K562 (cell line): ENCODE measurements around the gene APOL2. TPM values are rescaled to one million over a fixed set of nuclear protein-coding genes. Genes with fewer than 3 reads are reported as not detected.

Experiments
- CBX3 ChIP-seq, 2 experiments: IDR thresholded peaks; 1 replicate in 1 of 2; 2 replicates in 1 of 2; pipeline ENCODE4 v1.6.1; 2012; ENCODE audit warnings: inconsistent platforms in 2 of 2, low read length in 2 of 2, borderline replicate concordance in 1 of 2, control low read depth in 1 of 2
- DDX20 ChIP-seq: fragments of 450-650 bp; IDR thresholded peaks from 2 replicates; pipeline ENCODE4 v1.6.1; 2016; ENCODE audit warnings: missing genetic modification characterization, low read depth, mild to moderate bottlenecking, missing compliant biosample characterization, moderate library complexity
- ETV6 ChIP-seq, 3 experiments: fragments of 150-350 bp in 1 of 3; sonication (generic) in 1 of 3; formaldehyde crosslinking in 1 of 3; IDR thresholded peaks; 2 replicates each; pipeline versions ENCODE4 v1.6.1 to v1.8.0; 2014 to 2022; ENCODE audit warnings: borderline replicate concordance in 2 of 3, low read depth in 2 of 3, antibody characterized with exemption in 1 of 3, low read length in 1 of 3, mild to moderate bottlenecking in 1 of 3, missing genetic modification reagents in 1 of 3
- HMG20B ChIP-seq: fragments of 250-450 bp; sonication (Bioruptor Pico); IDR thresholded peaks from 2 replicates; pipeline ENCODE4 v1.5.0; 2021; ENCODE audit warnings: mild to moderate bottlenecking
- HNRNPK ChIP-seq: fragments of 200-400 bp; formaldehyde crosslinking; IDR thresholded peaks from one replicate; pipeline ENCODE4 v1.6.1; 2018; ENCODE audit warnings: mild to moderate bottlenecking, low read depth, low read length; ENCODE audit not compliant: poor library complexity, severe bottlenecking
- HSF4 ChIP-seq: fragments of 250-450 bp; sonication (Bioruptor Pico); IDR thresholded peaks from 2 replicates; pipeline ENCODE4 v2.1.2; 2022; ENCODE audit warnings: mild to moderate bottlenecking, moderate library complexity, borderline replicate concordance
- JUND ChIP-seq, 2 experiments: IDR thresholded peaks; 2 replicates in 1 of 2; 3 replicates in 1 of 2; pipeline ENCODE4 v1.6.1; 2011; ENCODE audit warnings: borderline replicate concordance in 2 of 2, low read depth in 2 of 2, low read length in 2 of 2, improper control_type of control experiment in 1 of 2, missing biosample characterization in 1 of 2, missing genetic modification characterization in 1 of 2, missing genetic modification reagents in 1 of 2
- KDM4B ChIP-seq, 2 experiments: fragments of 450-650 bp in 1 of 2; sonication (generic) in 1 of 2; IDR thresholded peaks; 2 replicates each; pipeline ENCODE4 v1.6.1; 2016 to 2017; ENCODE audit warnings: borderline replicate concordance in 2 of 2, antibody characterized with exemption in 1 of 2, low read depth in 1 of 2, mild to moderate bottlenecking in 1 of 2
- NFIX ChIP-seq: fragments of 250-450 bp; sonication (Bioruptor Pico); IDR thresholded peaks from 2 replicates; pipeline ENCODE4 v1.4.0; 2020; ENCODE audit warnings: low read depth, mild to moderate bottlenecking, moderate library complexity
- PHF8 ChIP-seq: fragments of 200-600 bp; sonication (generic); IDR thresholded peaks from 2 replicates; pipeline ENCODE4 v1.6.1; 2012; ENCODE audit warnings: mixed run types, mild to moderate bottlenecking, inconsistent platforms, low read length, moderate library complexity, borderline replicate concordance
- POLR2A ChIP-seq: fragments of 450-650 bp; conservative IDR thresholded peaks from 2 replicates; pipeline ENCODE4 v1.6.1; 2016
- ZNF518B ChIP-seq: fragments of 250-450 bp; sonication (Bioruptor Pico); IDR thresholded peaks from 2 replicates; pipeline ENCODE4 v1.5.0; 2021; ENCODE audit warnings: mild to moderate bottlenecking, moderate library complexity
- ZNF717 ChIP-seq: fragments of 250-450 bp; sonication (Bioruptor Pico); IDR thresholded peaks from 2 replicates; pipeline ENCODE4 v1.5.0; 2021
- ZNF830 ChIP-seq: fragments of 250-450 bp; sonication (Bioruptor Pico); IDR thresholded peaks from 2 replicates; pipeline ENCODE4 v1.5.0; 2021; ENCODE audit warnings: mild to moderate bottlenecking
- polyA plus RNA-seq, 8 experiments: library from polyadenylated mRNA; depleted of rRNA in 4 of 8; stranded (reverse) in 5 of 8; unstranded in 3 of 8; fragments of >200 nt; fragmentation: Nextera tagmentation in 2 of 8; fragmentation: Illumina TruSeq in 1 of 8; extraction: Ambion mirVana in 2 of 8; extraction: Trizol in 1 of 8; gene quantifications; 2 replicates each; pipeline versions ENCODE4 v1.2.1 to v1.2.3, GENCODE V29; 2011 to 2014; ENCODE audit warnings: inconsistent platforms in 1 of 8, missing spikeins in 1 of 8
- total RNA-seq, 7 experiments: library from RNA; depleted of rRNA in 6 of 7; stranded (reverse); fragments of >200 nt in 6 of 7; fragmentation: Illumina TruSeq in 2 of 7; extraction: Trizol in 2 of 7; gene quantifications; 2 replicates each; pipeline versions ENCODE4 v1.2.1 to v1.2.3, GENCODE V29; 2011 to 2021; ENCODE audit warnings: low replicate concordance in 1 of 7
- TF ChIP-seq, protein P1 (sequence below): sonication (generic); formaldehyde crosslinking; IDR thresholded peaks from 2 replicates; pipeline ENCODE4 v1.8.1; 2023; ENCODE audit warnings: missing genetic modification reagents, mild to moderate bottlenecking, borderline replicate concordance
- TF ChIP-seq, protein P2 (sequence below): sonication (generic); formaldehyde crosslinking; IDR thresholded peaks from 2 replicates; pipeline ENCODE4 v1.8.0; 2022; ENCODE audit warnings: missing genetic modification reagents, mild to moderate bottlenecking, moderate library complexity, borderline replicate concordance

Gene APOL2
- total and polyA plus RNA-seq, 9 of the 15 experiments (the other 6 are each of a cell fraction or from before 2014, with no cell fraction given) = 2.7 to 10.6 (median 8.9) TPM

DNA sequence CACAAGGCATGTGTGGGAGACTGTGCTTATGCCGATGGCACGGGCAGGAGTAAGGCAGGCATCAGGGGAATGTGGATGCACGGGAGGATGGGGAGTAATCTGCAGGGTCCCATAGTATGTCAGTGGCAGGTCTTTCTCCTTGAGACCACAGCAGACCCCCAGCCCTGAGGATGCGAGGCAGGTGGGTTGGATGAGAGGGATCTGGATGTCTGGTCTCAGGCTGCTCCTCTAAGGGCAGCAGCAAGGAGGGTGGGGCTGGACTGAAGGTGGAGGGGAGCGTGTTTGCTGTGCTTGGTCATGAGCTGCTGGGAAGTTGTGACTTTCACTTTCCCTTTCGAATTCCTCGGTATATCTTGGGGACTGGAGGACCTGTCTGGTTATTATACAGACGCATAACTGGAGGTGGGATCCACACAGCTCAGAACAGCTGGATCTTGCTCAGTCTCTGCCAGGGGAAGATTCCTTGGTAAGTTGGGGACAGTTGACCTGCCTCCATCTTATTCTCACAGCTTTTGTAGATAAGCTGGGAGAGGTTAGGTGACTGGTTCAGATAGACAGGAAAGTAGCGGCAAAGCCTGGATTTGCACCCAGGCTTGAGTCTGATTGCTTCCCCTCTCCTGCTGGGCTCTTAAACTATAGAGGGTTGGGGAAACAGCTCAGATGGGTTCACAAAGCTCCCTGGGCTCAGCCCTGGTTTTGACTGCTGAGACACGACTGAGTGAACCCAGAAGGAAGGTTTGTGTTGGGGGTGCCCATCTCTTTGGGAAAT, 13.6 kb upstream of the APOL2 start, which contains the start of gene APOL1 (continued):
- TF ChIP-seq ZNF717 (CRISPR knock-in tag) (no peak), ETV6 (IDR thresholded peaks at IDR 0.05; ENCODE audit: borderline replicate concordance in 1 of 2, low read depth in 2 of 2, low read length in 1 of 2) (no peak), ETV6 (CRISPR knock-in tag; IDR thresholded peaks at IDR 0.05; ENCODE audit: borderline replicate concordance) (no peak), ZNF830 (0 out of 2 replicates have a peak, but pooled peaks have one; percentile 43), JUND (IDR thresholded peaks at IDR 0.05; ENCODE audit: borderline replicate concordance, low read depth, low read length) (peak; percentile 32; the same call in 1 of the 2 replicates), JUND (tag; IDR thresholded peaks at IDR 0.05; ENCODE audit: borderline replicate concordance, low read depth, low read length) (no peak), POLR2A (peak; percentile 54), ZNF518B (CRISPR knock-in tag) (no peak), CBX3 (IDR thresholded peaks at IDR 0.05; ENCODE audit: borderline replicate concordance in 1 of 2, low read length in 2 of 2) (no peak), DDX20 (tag) (no peak), HMG20B (CRISPR knock-in tag) (no peak), KDM4B (IDR thresholded peaks at IDR 0.05; ENCODE audit: borderline replicate concordance in 2 of 2, low read depth in 1 of 2) (no peak), HSF4 (no peak), PHF8 (peak; percentile 34; the same call in 1 of the 2 replicates), NFIX (CRISPR knock-in tag) (no peak), HNRNPK (no peak)
- TF ChIP-seq, protein P1, sequence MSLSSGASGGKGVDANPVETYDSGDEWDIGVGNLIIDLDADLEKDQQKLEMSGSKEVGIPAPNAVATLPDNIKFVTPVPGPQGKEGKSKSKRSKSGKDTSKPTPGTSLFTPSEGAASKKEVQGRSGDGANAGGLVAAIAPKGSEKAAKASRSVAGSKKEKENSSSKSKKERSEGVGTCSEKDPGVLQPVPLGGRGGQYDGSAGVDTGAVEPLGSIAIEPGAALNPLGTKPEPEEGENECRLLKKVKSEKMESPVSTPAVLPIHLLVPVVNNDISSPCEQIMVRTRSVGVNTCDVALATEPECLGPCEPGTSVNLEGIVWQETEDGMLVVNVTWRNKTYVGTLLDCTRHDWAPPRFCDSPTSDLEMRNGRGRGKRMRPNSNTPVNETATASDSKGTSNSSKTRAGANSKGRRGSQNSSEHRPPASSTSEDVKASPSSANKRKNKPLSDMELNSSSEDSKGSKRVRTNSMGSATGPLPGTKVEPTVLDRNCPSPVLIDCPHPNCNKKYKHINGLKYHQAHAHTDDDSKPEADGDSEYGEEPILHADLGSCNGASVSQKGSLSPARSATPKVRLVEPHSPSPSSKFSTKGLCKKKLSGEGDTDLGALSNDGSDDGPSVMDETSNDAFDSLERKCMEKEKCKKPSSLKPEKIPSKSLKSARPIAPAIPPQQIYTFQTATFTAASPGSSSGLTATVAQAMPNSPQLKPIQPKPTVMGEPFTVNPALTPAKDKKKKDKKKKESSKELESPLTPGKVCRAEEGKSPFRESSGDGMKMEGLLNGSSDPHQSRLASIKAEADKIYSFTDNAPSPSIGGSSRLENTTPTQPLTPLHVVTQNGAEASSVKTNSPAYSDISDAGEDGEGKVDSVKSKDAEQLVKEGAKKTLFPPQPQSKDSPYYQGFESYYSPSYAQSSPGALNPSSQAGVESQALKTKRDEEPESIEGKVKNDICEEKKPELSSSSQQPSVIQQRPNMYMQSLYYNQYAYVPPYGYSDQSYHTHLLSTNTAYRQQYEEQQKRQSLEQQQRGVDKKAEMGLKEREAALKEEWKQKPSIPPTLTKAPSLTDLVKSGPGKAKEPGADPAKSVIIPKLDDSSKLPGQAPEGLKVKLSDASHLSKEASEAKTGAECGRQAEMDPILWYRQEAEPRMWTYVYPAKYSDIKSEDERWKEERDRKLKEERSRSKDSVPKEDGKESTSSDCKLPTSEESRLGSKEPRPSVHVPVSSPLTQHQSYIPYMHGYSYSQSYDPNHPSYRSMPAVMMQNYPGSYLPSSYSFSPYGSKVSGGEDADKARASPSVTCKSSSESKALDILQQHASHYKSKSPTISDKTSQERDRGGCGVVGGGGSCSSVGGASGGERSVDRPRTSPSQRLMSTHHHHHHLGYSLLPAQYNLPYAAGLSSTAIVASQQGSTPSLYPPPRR (CRISPR knock-in tag) = no peak
- TF ChIP-seq, protein P2, sequence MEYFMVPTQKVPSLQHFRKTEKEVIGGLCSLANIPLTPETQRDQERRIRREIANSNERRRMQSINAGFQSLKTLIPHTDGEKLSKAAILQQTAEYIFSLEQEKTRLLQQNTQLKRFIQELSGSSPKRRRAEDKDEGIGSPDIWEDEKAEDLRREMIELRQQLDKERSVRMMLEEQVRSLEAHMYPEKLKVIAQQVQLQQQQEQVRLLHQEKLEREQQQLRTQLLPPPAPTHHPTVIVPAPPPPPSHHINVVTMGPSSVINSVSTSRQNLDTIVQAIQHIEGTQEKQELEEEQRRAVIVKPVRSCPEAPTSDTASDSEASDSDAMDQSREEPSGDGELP = peak; percentile 56; the same call in 1 of the 2 replicates
